Duodenal mucosa (tissue), 2 donors: Measurements from ENCODE around the gene R3HCC1L.

Source experiments
- H3K27ac ChIP-seq: one replicate; pipeline ENCODE4 v1.7.0; 2013; ENCODE audit warnings: low read depth, low read length
- H3K27me3 ChIP-seq, 2 donors: one replicate each; pipeline ENCODE4 v1.7.0; 2013; ENCODE audit warnings: low read length in 2 of 2, control low read depth in 1 of 2; ENCODE audit not compliant: insufficient read depth in 2 of 2, control insufficient read depth in 1 of 2
- H3K36me3 ChIP-seq, 2 donors: one replicate each; pipeline ENCODE4 v1.7.0; 2013; ENCODE audit warnings: low read length in 2 of 2, control low read depth in 1 of 2; ENCODE audit not compliant: insufficient read depth in 2 of 2, control insufficient read depth in 1 of 2
- H3K4me1 ChIP-seq, 2 donors: one replicate each; pipeline ENCODE4 v1.7.0; 2013; ENCODE audit warnings: low read length in 2 of 2, control low read depth in 1 of 2; ENCODE audit not compliant: insufficient read depth in 2 of 2, control insufficient read depth in 1 of 2
- H3K4me3 ChIP-seq, 2 donors: one replicate each; pipeline ENCODE4 v1.7.0; 2013; ENCODE audit warnings: low read length in 2 of 2, low read depth in 1 of 2
- H3K9ac ChIP-seq, 2 donors: one replicate each; pipeline ENCODE4 v1.7.0; 2013; ENCODE audit warnings: low read length in 2 of 2, low read depth in 1 of 2
- H3K9me3 ChIP-seq, 2 donors: one replicate each; pipeline ENCODE4 v1.7.0; 2013; ENCODE audit warnings: low read length in 2 of 2, control low read depth in 1 of 2; ENCODE audit not compliant: control insufficient read depth in 1 of 2

Gene R3HCC1L

DNA sequence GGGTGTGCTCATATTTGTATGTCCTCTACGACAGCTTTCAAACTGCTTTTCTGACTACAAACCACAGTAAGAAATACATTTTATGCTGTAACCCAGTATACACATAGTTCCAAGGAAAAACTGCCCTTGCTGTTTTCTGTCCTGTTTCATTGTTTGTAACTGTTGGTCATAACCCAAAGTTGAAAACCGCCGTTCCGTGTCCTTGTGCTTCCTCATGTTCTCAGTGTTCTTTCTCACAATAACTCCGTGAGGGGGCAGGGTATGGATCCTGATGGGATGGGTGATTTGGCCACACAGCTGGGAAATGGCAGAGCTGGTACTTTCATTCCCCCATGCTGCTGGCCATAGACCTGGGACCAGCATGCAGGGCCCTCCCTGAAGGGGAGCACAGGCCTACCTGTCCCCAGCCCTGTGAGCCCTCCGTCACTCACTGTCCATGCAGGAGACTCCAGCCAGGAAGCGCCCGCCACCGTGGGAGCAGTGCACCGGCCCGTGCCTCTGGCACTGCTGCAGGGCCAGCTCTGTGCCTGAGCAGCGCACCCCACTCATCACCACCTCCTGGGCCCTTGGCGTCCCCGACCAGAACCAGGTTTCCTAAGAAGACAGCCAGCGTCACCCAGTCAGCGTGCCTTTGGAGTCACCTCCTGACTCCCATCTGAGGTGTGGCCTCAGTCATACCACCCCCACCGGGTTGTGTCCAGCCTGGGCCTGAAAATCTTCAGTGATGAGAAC, 120.9 kb downstream of the R3HCC1L start:
- Histone ChIP-seq H3K27me3 (no peaks in the 10 kb centered on the region), H3K9ac (no peak overlapping the region), H3K4me3 (no peak overlapping the region), H3K4me1 (peaks cover 0 to 4% of the 10 kb centered on the region in 2 donors), H3K36me3 (peaks cover 9 to 20% of the 10 kb centered on the region in 2 donors), H3K9me3 (no peaks in the 10 kb centered on the region), H3K27ac (no peak overlapping the region)

DNA sequence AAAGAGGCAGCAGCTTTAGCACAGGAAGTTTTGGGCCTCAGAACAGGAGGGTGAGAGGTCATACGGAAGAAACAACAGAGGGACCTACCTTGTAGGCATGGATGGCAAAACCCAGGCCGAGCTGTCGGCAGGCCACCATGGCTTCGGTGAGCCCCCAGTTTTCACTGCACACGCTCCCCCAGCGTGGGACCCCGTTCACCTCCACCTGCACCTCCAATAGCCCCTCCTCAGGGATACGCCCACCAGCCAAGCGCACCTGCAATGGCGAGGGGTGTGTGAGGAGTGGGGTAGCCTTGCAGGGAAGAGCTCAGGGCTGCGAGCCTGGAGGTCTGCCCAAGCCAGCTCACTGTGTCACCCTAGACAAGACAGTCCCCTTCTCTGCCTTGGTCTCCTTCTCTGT, 122.2 kb downstream of the R3HCC1L start:
- Histone ChIP-seq H3K27me3 (no peaks in the 10 kb centered on the region), H3K4me1 (peaks cover 0 to 4% of the 10 kb centered on the region in 2 donors), H3K27ac (no peak overlapping the region), H3K4me3 (no peak overlapping the region), H3K9ac (no peak overlapping the region), H3K36me3 (peaks cover 0 to 8% of the 10 kb centered on the region in 2 donors), H3K9me3 (no peaks in the 10 kb centered on the region)

GRCh38 chr10:98257198-98257597, 122.7 kb downstream of the R3HCC1L start:
- no peaks in the 10 kb centered on the region for H3K27me3 ChIP-seq
- no peaks in the 10 kb centered on the region for H3K9me3 ChIP-seq
- H3K9ac ChIP-seq: no peak overlapping the region

DNA sequence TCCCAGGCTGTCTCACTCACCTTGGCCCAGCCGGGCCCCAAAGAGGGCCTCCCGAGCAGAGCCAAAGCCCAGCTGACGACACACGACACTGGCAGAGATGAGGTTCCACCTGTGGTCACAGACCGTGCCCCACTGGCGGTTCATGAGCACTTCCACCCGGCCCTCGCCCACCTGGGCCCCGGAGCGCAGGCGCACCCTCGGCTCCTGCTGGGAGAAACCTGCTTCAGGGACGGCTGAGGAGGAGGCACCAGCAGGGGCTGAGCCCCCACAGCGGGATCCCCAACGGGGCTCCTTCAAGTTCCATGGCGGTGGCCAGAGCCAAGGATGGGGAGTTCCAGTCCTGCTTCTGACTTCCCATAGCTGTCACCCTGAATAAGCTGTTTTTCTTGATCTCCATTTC, 123.5 kb downstream of the R3HCC1L start:
- H3K9ac ChIP-seq: no peak overlapping the region
- peaks cover 0 to 4% of the 10 kb centered on the region in 2 donors for H3K4me1 ChIP-seq
- no peak overlapping the region for H3K27ac ChIP-seq
- no peaks in the 10 kb centered on the region for H3K9me3 ChIP-seq
- no peak overlapping the region for H3K4me3 ChIP-seq
- H3K36me3 ChIP-seq: peaks cover 0 to 3% of the 10 kb centered on the region in 2 donors
- no peaks in the 10 kb centered on the region for H3K27me3 ChIP-seq

More at GRCh38 chr10:98257198-98257597, 122.7 kb downstream of the R3HCC1L start:
- H3K4me1 ChIP-seq: peaks cover 0 to 4% of the 10 kb centered on the region in 2 donors
- no peak overlapping the region for H3K27ac ChIP-seq
- no peak overlapping the region for H3K4me3 ChIP-seq
- H3K36me3 ChIP-seq: peaks cover 0 to 6% of the 10 kb centered on the region in 2 donors

GRCh38 chr10:98258683-98259454, 124.4 kb downstream of the R3HCC1L start:
- Histone ChIP-seq H3K9me3 (no peaks in the 10 kb centered on the region), H3K4me3 (no peak overlapping the region), H3K4me1 (peaks cover 0 to 4% of the 10 kb centered on the region in 2 donors), H3K36me3 (no peaks in the 10 kb centered on the region), H3K27me3 (no peaks in the 10 kb centered on the region), H3K9ac (no peak overlapping the region), H3K27ac (no peak overlapping the region)

DNA sequence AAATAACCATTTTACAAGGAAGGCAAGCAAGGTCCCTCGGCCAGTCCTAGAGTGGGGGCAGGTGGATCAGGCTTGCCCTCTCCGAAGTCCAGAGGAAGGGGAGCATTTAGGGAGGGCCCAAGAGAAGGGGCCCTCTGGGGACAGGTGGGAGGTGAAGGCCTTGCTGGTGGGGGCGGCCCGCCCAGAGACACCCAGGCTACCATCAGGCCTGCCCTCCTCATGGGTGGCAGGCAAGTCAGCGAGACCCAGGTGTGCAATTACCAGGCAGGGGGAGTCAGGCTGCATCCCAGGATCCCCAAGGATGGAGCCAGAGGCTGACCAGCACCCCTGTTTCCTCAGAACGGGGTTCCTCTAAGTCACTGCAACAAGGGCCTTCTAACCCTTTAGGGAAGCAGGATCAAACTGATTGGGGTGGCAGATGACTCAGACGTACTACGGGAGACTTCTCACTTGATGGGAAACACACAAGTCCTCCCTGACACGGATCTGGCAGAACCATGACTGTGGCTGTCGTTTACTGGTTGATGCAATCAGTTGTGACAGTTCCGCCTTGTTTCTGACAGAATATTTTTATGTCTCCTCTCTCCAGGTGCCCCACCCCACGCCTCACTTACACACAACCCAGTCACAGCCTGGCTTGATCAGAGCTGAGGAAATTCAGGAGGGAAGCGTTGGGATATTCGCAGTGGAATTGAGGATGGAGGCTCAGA, 125.3 kb downstream of the R3HCC1L start:
- peaks cover 0 to 4% of the 10 kb centered on the region in 2 donors for H3K4me1 ChIP-seq
- no peaks in the 10 kb centered on the region for H3K9me3 ChIP-seq
- H3K9ac ChIP-seq: no peak overlapping the region
- no peak overlapping the region for H3K27ac ChIP-seq
- no peaks in the 10 kb centered on the region for H3K36me3 ChIP-seq
- H3K27me3 ChIP-seq: no peaks in the 10 kb centered on the region
- H3K4me3 ChIP-seq: no peak overlapping the region

GRCh38 chr10:98260350-98260749, 125.9 kb downstream of the R3HCC1L start:
- Histone ChIP-seq H3K36me3 (no peaks in the 10 kb centered on the region), H3K27ac (no peak overlapping the region), H3K9ac (no peak overlapping the region), H3K27me3 (no peaks in the 10 kb centered on the region), H3K4me1 (peaks cover 0 to 2% of the 10 kb centered on the region in 2 donors), H3K4me3 (no peak overlapping the region), H3K9me3 (no peaks in the 10 kb centered on the region)

DNA sequence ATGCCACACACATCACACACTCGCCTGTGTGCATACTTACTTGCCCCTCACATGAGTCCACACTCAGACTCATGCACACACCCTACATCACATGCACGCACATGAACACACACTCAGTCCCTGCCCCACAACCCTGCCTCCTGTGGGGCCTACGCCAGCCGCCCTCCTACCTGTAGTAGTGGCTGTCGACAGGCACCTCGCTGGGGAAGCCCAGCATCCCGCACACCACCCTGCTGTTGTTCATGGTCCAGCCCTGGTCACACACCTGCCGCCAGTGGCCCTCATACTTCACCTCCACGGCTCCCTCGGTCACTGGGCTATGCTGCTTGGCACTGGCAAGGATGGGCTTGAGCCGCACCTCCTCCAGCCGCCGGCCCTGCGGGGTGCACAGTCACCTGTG, 126.3 kb downstream of the R3HCC1L start:
- Histone ChIP-seq H3K4me1 (no peaks in the 10 kb centered on the region), H3K9me3 (no peaks in the 10 kb centered on the region), H3K36me3 (no peaks in the 10 kb centered on the region), H3K27ac (no peak overlapping the region), H3K27me3 (peaks cover 0 to 2% of the 10 kb centered on the region in 2 donors), H3K4me3 (no peak overlapping the region), H3K9ac (no peak overlapping the region)

DNA sequence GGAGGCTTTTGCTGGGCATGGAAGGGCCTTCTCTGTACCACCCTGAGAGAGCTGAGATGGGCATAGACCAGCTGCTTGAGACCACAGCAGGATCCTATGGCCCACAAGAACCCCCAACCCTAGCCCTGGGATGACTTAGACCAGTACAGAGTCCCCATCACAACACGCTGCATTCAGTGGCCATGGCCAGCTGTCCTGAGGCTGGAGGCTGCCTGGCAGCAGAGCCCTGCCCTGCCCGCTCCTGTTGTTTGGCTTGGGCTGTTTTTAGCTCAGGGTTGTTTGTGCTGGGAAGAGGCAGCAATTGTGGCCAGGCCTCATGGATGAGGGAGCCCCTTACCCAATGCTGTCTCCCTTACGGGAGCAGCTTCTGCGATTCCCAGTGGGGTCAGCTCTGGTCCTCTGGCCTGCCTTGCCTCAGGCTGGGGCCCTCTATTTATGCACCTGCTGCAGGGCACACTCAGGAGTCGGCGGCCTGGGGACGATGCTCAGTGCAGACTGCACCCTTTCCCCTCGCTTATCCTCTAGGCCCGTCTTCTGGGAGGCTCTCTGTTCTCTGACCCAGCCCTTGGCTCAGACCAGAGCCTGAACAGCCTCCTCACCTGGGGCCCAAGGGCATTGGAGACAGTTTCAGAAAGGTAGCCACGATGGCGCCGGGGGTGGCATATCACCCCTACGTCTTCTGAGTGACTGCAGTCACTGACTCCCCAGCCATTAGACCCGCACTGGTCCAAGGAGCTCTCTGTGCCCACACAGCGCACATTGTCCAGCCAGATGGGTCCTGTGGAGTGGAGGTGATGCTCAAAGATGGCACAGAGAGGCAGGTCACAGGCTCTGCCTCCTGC, 127.2 kb downstream of the R3HCC1L start:
- no peaks in the 10 kb centered on the region for H3K36me3 ChIP-seq
- peaks cover 0 to 9% of the 10 kb centered on the region in 2 donors for H3K27me3 ChIP-seq
- H3K4me1 ChIP-seq: no peaks in the 10 kb centered on the region
- H3K27ac ChIP-seq: no peak overlapping the region
- H3K9ac ChIP-seq: no peak overlapping the region
- H3K9me3 ChIP-seq: no peaks in the 10 kb centered on the region
- H3K4me3 ChIP-seq: no peak overlapping the region
